SHP77 (cell line): Measurements from ENCODE around the gene TXNDC16.

Experiments used
- DNase-seq, 2 experiments: peaks; one replicate each; lab custom pipeline; 2025; lab: John Stamatoyannopoulos, UW

TXNDC16 gene

GRCh38 chr14:52391881-52392615 is 160.3 kb downstream of the TXNDC16 start:
- no peak for DNase-seq
